ENCODE results near the gene ACAA2. TPM values are rescaled to one million over a fixed set of nuclear protein-coding genes. Genes with fewer than 3 reads are reported as not detected.

The ACAA2 gene
- polyA plus RNA-seq, 3 donors: 251 to 276 (median 271) TPM

GRCh38 chr18:49733896-49734585 lies 79.3 kb downstream of the ACAA2 start:
- DNase-seq (ENCODE audit: extremely low read depth in 1 of 11, low read depth in 9 of 11, low spot score in 4 of 11): no peak

DNA sequence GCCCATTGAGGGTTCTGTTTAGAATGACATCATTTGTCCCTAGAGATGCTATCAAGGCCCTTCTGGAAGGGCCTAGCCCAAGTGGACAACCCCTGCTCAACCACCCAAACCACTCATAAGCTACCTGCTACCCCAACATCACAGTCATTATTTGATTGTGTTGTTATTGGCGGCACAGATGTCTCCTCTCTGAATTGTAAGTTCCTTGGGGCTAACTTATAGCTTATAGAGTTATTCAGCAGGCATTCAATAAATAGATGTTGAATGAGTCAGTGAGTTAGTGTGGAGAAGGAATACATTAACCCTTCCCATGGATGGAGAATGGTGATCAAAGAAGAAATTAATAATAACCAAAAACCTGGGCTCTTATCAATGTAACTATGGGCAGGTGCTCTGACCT lies 80.0 kb downstream of the ACAA2 start:
- DNase-seq (ENCODE audit: extremely low read depth in 1 of 11, low read depth in 9 of 11, low spot score in 4 of 11): no peak

All from renal cortex interstitium (tissue), 11 donors.